Measurements from ENCODE around the gene PIR.

Gene PIR

DNA sequence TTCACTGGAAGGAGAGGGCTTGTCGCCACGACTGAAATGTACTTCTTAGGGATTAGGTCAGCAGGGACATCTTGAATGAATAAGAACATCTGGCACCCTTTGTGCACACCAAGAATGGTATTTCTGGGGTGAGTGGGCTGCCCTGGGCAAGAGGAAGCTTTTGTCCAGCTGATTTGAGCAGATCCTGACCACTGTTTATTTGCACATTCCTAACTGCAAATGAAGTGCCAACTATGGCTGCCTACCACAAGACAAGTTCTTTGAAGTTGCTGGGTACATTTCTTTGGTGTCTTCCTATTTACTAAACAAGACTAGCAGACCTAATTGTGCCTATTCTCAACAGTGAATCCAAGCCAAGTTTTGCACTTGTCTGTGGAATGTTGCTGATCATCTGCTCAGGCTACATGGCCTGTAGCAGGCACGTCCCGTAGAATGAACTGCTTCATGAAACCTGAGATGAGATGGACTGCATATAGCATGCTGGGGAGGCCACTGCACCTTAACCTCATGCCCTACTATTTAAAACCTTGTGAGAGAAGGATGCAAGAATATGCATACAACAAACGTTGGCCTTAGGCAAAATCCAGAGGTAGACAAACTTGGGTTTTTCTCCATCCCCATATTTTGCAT is 45.0 kb downstream of the PIR start:
- no peak overlapping the region for H3K27ac ChIP-seq (ENCODE audit: low read depth, low read length)
- no peaks in the 10 kb centered on the region for H3K4me1 ChIP-seq (ENCODE audit: control insufficient read depth, low read depth, low read length)
- H3K23ac ChIP-seq (ENCODE audit: low read length), result no peak overlapping the region
- no peak overlapping the region for H4K8ac ChIP-seq (ENCODE audit: low read depth, low read length)
- no peak overlapping the region for H3K4ac ChIP-seq (ENCODE audit: low read depth, low read length)
- no peaks in the 10 kb centered on the region for H3K36me3 ChIP-seq (ENCODE audit: control insufficient read depth, insufficient read depth, low read length)
- DNase-seq, result no peak
- no peak overlapping the region for H2BK120ac ChIP-seq (ENCODE audit: low read depth, low read length)
- no peak overlapping the region for H3K18ac ChIP-seq (ENCODE audit: low read length)
- H3K4me3 ChIP-seq (ENCODE audit: low read length), result no peak overlapping the region
- no peak overlapping the region for H2BK15ac ChIP-seq (replicated peaks; ENCODE audit: low read depth)
- no peak overlapping the region for H2BK5ac ChIP-seq (ENCODE audit: low read length)
- H4K5ac ChIP-seq (ENCODE audit: low read length), result no peak overlapping the region
- H3K27me3 ChIP-seq (ENCODE audit: insufficient read depth, low read length, poor library complexity), result no peaks in the 10 kb centered on the region
- no peak overlapping the region for H3K4me2 ChIP-seq (ENCODE audit: low read length)
- no peaks in the 10 kb centered on the region for H3K79me2 ChIP-seq (ENCODE audit: control insufficient read depth, insufficient read depth, low read length)
- no peaks in the 10 kb centered on the region for H3K79me1 ChIP-seq (ENCODE audit: low read length)
- H3K56ac ChIP-seq (ENCODE audit: low read length), result no peak overlapping the region
- no peak overlapping the region for H3K9ac ChIP-seq (ENCODE audit: low read length)
- H2AK5ac ChIP-seq (ENCODE audit: low read length), result no peak overlapping the region
- WGBS (ENCODE audit: extremely low coverage, insufficient coverage, low lambda C conversion rate), result no CpG with 5 or more reads among the region's 5 CpGs

DNA sequence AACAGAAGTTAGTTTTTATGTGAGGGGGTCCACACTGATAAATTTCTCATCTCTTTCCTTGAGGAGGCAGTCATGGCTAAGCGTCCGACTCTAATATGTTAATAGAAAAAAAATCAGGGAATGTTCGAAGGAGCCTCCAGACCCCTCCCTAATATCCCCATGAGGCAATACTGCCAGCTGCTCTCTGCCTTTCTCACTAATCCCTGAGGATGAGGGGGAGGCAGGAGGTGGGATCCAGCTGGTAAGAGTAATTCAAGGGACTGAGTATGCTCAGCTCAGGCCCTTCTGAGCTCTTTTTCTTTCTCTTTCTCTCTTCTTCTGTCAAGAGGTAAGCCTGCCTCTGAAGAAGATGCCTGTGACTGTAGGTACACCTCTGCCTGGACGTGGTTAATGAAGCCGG is 51.7 kb downstream of the PIR start:
- Histone ChIP-seq H2BK120ac (ENCODE audit: low read depth, low read length) (no peak overlapping the region), H3K27ac (ENCODE audit: low read depth, low read length) (no peak overlapping the region), H3K4me1 (ENCODE audit: control insufficient read depth, low read depth, low read length) (no peaks in the 10 kb centered on the region), H3K4me2 (ENCODE audit: low read length) (no peak overlapping the region), H4K5ac (ENCODE audit: low read length) (no peak overlapping the region), H3K79me1 (ENCODE audit: low read length) (no peaks in the 10 kb centered on the region), H2AK5ac (ENCODE audit: low read length) (no peak overlapping the region), H4K8ac (ENCODE audit: low read depth, low read length) (no peak overlapping the region), H3K18ac (ENCODE audit: low read length) (no peak overlapping the region), H3K79me2 (ENCODE audit: control insufficient read depth, insufficient read depth, low read length) (no peaks in the 10 kb centered on the region), H3K23ac (ENCODE audit: low read length) (no peak overlapping the region), H3K9ac (ENCODE audit: low read length) (no peak overlapping the region), H3K36me3 (ENCODE audit: control insufficient read depth, insufficient read depth, low read length) (no peaks in the 10 kb centered on the region), H3K4me3 (ENCODE audit: low read length) (no peak overlapping the region), H3K4ac (ENCODE audit: low read depth, low read length) (no peak overlapping the region), H3K56ac (ENCODE audit: low read length) (no peak overlapping the region), H2BK15ac (replicated peaks; ENCODE audit: low read depth) (no peak overlapping the region), H2BK5ac (ENCODE audit: low read length) (no peak overlapping the region), H3K27me3 (ENCODE audit: insufficient read depth, low read length, poor library complexity) (no peaks in the 10 kb centered on the region)
- DNase-seq, result no peak
- no CpG with 5 or more reads among the region's 5 CpGs for WGBS (ENCODE audit: extremely low coverage, insufficient coverage, low lambda C conversion rate)

DNA sequence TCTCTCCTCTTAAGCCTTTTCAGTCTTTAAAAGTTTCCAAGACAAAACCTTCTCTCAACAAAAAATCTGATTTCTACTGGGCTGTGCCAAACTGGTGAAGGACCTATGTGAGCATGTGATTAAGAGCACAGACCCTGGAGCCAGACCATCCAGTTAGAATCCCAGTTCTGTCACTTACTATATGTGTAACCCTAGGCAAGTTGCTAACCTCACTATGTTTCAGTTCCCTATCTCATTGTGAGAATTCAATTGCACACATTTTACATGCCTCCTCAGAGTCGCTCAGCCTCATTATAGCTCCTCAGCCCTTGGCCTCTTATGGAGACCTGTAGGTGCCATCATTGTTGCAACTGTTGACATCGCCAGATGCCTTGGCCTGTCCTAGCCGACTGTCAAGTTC is 54.8 kb downstream of the PIR start:
- Histone ChIP-seq H3K4me1 (ENCODE audit: control insufficient read depth, low read depth, low read length) (no peaks in the 10 kb centered on the region), H2BK15ac (replicated peaks; ENCODE audit: low read depth) (no peak overlapping the region), H2BK120ac (ENCODE audit: low read depth, low read length) (no peak overlapping the region), H3K27me3 (ENCODE audit: insufficient read depth, low read length, poor library complexity) (no peaks in the 10 kb centered on the region), H3K36me3 (ENCODE audit: control insufficient read depth, insufficient read depth, low read length) (no peaks in the 10 kb centered on the region), H3K4me3 (ENCODE audit: low read length) (no peak overlapping the region), H3K18ac (ENCODE audit: low read length) (no peak overlapping the region), H3K56ac (ENCODE audit: low read length) (no peak overlapping the region), H3K4me2 (ENCODE audit: low read length) (no peak overlapping the region), H4K8ac (ENCODE audit: low read depth, low read length) (no peak overlapping the region), H3K79me1 (ENCODE audit: low read length) (no peaks in the 10 kb centered on the region), H3K27ac (ENCODE audit: low read depth, low read length) (no peak overlapping the region), H2BK5ac (ENCODE audit: low read length) (no peak overlapping the region), H3K79me2 (ENCODE audit: control insufficient read depth, insufficient read depth, low read length) (no peaks in the 10 kb centered on the region), H2AK5ac (ENCODE audit: low read length) (no peak overlapping the region), H4K5ac (ENCODE audit: low read length) (no peak overlapping the region), H3K4ac (ENCODE audit: low read depth, low read length) (no peak overlapping the region), H3K9ac (ENCODE audit: low read length) (no peak overlapping the region), H3K23ac (ENCODE audit: low read length) (no peak overlapping the region)
- no CpG with 5 or more reads among the region's 3 CpGs for WGBS (ENCODE audit: extremely low coverage, insufficient coverage, low lambda C conversion rate)
- DNase-seq, result no peak

- Histone ChIP-seq H3K27me3 (ENCODE audit: insufficient read depth, low read length, poor library complexity) (no peaks in the 10 kb centered on the region), H3K9ac (ENCODE audit: low read length) (no peak overlapping the region), H3K56ac (ENCODE audit: low read length) (no peak overlapping the region), H3K23ac (ENCODE audit: low read length) (no peak overlapping the region), H3K4ac (ENCODE audit: low read depth, low read length) (no peak overlapping the region), H3K4me1 (ENCODE audit: control insufficient read depth, low read depth, low read length) (no peaks in the 10 kb centered on the region), H4K8ac (ENCODE audit: low read depth, low read length) (no peak overlapping the region), H2BK5ac (ENCODE audit: low read length) (no peak overlapping the region), H3K4me2 (ENCODE audit: low read length) (no peak overlapping the region), H2AK5ac (ENCODE audit: low read length) (no peak overlapping the region), H3K79me1 (ENCODE audit: low read length) (no peaks in the 10 kb centered on the region), H2BK15ac (replicated peaks; ENCODE audit: low read depth) (no peak overlapping the region), H3K18ac (ENCODE audit: low read length) (no peak overlapping the region), H2BK120ac (ENCODE audit: low read depth, low read length) (no peak overlapping the region), H3K4me3 (ENCODE audit: low read length) (no peak overlapping the region), H3K79me2 (ENCODE audit: control insufficient read depth, insufficient read depth, low read length) (no peaks in the 10 kb centered on the region), H4K5ac (ENCODE audit: low read length) (no peak overlapping the region), H3K36me3 (ENCODE audit: control insufficient read depth, insufficient read depth, low read length) (no peaks in the 10 kb centered on the region), H3K27ac (ENCODE audit: low read depth, low read length) (no peak overlapping the region)
- DNase-seq, result no peak
- no CpG with 5 or more reads among the region's 1 CpG for WGBS (ENCODE audit: extremely low coverage, insufficient coverage, low lambda C conversion rate)
Measured at GRCh38 chrX:15437724-15438123, 55.4 kb downstream of the PIR start.

DNA sequence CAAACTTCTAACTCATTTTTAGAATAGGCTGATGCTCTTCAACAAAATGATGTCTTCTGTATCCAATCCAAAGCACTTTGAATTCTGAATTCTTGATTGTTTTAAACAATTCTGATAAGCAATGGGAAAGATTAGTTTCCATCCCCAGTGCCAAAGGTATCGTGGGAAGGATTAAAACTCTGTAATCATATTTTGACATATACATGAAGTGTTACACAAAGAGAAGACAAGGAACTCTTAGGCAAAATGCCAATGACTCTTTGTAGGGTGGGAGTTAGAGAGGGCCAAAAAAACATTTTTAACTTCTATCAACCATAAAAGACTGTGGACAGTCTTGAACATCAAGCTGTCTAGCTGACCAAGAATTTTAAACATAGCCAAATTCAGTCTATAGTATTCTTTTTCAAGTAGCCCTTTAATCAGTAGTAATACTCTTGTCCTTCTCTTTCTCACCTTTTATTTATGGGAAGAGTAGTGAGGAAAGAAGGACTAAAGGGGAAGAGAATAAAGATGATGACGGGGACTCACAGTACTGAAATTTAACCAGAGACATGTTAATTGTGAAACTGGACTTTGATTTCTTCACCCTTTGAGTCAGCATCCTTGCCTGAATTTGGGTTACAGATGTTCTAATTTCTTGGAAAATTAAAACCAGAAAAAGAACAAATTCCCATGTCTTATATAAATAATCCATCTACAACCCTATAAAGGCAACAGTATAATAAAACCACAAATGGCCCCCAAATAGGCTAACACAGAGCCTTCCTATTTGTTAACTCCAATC is 57.1 kb downstream of the PIR start:
- no peak overlapping the region for H3K27ac ChIP-seq (ENCODE audit: low read depth, low read length)
- no peak overlapping the region for H3K56ac ChIP-seq (ENCODE audit: low read length)
- WGBS (ENCODE audit: extremely low coverage, insufficient coverage, low lambda C conversion rate), result no CpG with 5 or more reads among the region's 2 CpGs
- DNase-seq, result no peak
- no peak overlapping the region for H3K18ac ChIP-seq (ENCODE audit: low read length)
- no peak overlapping the region for H2AK5ac ChIP-seq (ENCODE audit: low read length)
- H3K79me1 ChIP-seq (ENCODE audit: low read length), result no peaks in the 10 kb centered on the region
- no peaks in the 10 kb centered on the region for H3K79me2 ChIP-seq (ENCODE audit: control insufficient read depth, insufficient read depth, low read length)
- H3K4me3 ChIP-seq (ENCODE audit: low read length), result no peak overlapping the region
- no peak overlapping the region for H3K23ac ChIP-seq (ENCODE audit: low read length)
- H2BK5ac ChIP-seq (ENCODE audit: low read length), result no peak overlapping the region
- no peak overlapping the region for H3K9ac ChIP-seq (ENCODE audit: low read length)
- no peak overlapping the region for H3K4ac ChIP-seq (ENCODE audit: low read depth, low read length)
- no peaks in the 10 kb centered on the region for H3K27me3 ChIP-seq (ENCODE audit: insufficient read depth, low read length, poor library complexity)
- H4K5ac ChIP-seq (ENCODE audit: low read length), result no peak overlapping the region
- H3K4me2 ChIP-seq (ENCODE audit: low read length), result no peak overlapping the region
- no peak overlapping the region for H4K8ac ChIP-seq (ENCODE audit: low read depth, low read length)
- H3K4me1 ChIP-seq (ENCODE audit: control insufficient read depth, low read depth, low read length), result no peaks in the 10 kb centered on the region
- no peaks in the 10 kb centered on the region for H3K36me3 ChIP-seq (ENCODE audit: control insufficient read depth, insufficient read depth, low read length)
- H2BK120ac ChIP-seq (ENCODE audit: low read depth, low read length), result no peak overlapping the region
- H2BK15ac ChIP-seq (replicated peaks; ENCODE audit: low read depth), result no peak overlapping the region

Measured in mesendoderm (in vitro differentiated cells).